Epithelial cell of proximal tubule (primary cell): Measurements from ENCODE around the gene ZNF845. TPM values are rescaled to one million over a fixed set of nuclear protein-coding genes. Genes with fewer than 3 reads are reported as not detected.
A peak's percentile ranks its signal among the peaks of the same experiment; 100 is the strongest.
"Not testable (repeated sequence)": the region's sequence is repeated elsewhere in the genome, so short reads cannot be mapped to it uniquely, and the experiment has no call there.

Experiments
- DNase-seq: peaks from one replicate; pipeline ENCODE4 v3.0.0-alpha.2; 2011; ENCODE audit warnings: low read depth
- H3K4me3 ChIP-seq: 2 replicates; pipeline ENCODE4 v1.5.1; 2011; ENCODE audit warnings: low read depth, mild to moderate bottlenecking, low read length
- total RNA-seq: library from RNA; depleted of rRNA; stranded (reverse); fragments of >200 nt; gene quantifications from 2 replicates; pipeline ENCODE4 v1.2.3, GENCODE V29; 2015
- TF ChIP-seq, protein P1 (sequence below): conservative IDR thresholded peaks from 2 replicates; pipeline ENCODE4 v1.5.1; 2012; ENCODE audit warnings: low read depth, mild to moderate bottlenecking, low read length

Gene ZNF845
- 4.5 and 4.6 TPM in 2 replicates for total RNA-seq

DNA sequence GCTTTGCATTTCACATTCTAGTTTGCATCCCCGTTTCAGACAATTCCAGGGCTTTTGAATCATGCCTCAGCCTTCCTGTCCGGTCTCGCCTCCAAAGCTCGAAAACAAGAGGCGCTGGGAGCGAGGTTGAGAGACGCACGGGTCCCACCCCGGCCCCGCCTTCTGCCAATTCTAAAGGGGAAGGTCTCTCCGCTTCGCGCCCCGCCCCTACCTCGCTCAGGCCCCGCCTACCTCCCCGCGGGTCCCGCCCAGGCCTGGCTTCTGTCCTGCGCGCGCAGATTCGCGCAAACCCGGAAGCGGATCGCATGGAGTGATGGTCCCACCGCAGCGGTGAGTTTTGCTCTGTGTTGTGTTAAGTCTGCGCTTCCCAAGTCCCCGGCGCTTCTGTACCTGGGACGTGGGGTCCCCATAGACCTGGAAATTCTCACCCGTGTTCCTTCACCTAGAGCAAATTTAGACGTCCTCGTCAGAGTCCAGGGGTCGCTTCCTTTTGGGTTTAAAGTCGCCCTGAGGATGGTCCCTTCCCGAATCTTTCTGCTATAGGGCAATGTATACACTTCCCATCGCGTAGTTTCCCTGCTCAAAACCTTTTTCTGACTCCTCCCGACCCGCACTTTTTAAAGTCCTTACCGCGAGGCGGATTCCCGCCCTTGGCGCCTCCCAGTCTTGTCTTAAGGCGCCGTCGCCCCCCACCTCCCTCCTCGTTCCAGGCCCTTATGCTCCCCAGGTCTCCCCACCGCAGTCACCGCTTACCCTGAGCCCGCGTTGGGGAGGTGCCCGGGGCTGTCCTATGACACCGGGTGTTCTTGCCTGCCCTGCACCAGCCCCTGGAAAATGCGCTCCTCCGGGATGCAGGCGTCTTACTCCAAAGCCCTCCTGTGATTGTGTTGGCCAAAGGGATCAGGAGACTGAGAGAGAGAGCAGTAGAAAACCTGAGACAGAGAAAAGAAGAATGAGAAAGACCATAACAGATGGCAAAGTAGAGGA, at the start of gene ZNF845:
ZNF845 (plus strand) TSS at position 287 of the 987 bp plus-strand sequence. CDS start 7,559 bp downstream, outside the sequence.
- DNase-seq = peak; percentile 50
- TF ChIP-seq, protein P1, sequence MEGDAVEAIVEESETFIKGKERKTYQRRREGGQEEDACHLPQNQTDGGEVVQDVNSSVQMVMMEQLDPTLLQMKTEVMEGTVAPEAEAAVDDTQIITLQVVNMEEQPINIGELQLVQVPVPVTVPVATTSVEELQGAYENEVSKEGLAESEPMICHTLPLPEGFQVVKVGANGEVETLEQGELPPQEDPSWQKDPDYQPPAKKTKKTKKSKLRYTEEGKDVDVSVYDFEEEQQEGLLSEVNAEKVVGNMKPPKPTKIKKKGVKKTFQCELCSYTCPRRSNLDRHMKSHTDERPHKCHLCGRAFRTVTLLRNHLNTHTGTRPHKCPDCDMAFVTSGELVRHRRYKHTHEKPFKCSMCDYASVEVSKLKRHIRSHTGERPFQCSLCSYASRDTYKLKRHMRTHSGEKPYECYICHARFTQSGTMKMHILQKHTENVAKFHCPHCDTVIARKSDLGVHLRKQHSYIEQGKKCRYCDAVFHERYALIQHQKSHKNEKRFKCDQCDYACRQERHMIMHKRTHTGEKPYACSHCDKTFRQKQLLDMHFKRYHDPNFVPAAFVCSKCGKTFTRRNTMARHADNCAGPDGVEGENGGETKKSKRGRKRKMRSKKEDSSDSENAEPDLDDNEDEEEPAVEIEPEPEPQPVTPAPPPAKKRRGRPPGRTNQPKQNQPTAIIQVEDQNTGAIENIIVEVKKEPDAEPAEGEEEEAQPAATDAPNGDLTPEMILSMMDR = no peak
- peak within 1 kb of the TSS; percentile 80 for H3K4me3 ChIP-seq

DNA sequence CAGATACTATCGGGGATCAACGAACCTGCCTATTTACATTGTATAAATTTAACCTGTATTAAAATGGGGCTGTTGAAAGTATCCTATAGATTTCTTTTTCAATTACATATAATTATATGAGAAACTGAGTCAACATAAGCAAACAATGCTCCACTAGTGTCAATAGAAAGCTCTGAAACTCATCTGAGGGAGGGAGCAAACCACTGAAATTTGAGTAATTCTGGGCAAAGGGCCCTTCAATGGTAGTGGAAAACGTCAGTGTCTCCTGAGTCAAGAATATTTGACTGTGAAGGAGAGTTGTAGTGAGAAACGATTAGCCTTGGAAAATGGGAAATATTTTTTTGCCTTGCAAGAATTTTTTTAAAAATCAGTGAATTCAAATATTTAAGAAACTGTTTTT, 48.5 kb upstream of the ZNF845 start:
- TF ChIP-seq, protein P1 = no peak
- no peak overlapping the region for H3K4me3 ChIP-seq
- no peak for DNase-seq

GRCh38 chr19:53290758-53291549, 42.6 kb upstream of the ZNF845 start:
- TF ChIP-seq, protein P1 = no peak
- DNase-seq = no peak
- H3K4me3 ChIP-seq = no peak overlapping the region

- DNase-seq = no peak
- H3K4me3 ChIP-seq = no peak overlapping the region
- TF ChIP-seq, protein P1 = no peak
These were observed 38.6 kb upstream of the ZNF845 start for GRCh38 chr19:53294786-53295441.

DNA sequence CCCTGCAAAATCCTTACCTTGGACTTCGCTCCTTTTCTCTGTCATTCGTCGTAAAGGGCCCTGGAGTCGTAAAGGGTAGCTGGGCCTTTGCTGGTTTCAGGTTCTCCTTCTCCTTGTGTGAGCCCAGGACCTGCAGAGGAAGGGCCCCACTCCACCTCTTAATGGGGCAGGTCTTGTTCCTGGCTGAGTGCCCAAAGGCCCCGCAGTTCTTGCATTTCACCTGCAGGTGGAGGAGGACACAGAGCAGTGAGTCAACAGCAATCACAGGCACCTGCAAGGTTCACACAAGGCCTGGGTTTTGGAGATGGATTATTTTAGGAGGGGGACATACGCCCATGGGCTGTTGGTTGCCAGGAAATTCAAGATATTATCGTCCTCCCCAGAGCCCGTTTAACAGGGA, 32.2 kb upstream of the ZNF845 start:
- not testable (repeated sequence) for DNase-seq

GRCh38 chr19:53308339-53308811, 25.2 kb upstream of the ZNF845 start:
- DNase-seq = no peak
- H3K4me3 ChIP-seq = no peak overlapping the region
- TF ChIP-seq, protein P1 = peak; percentile 23

More for the DNA sequence above, 32.2 kb upstream of the ZNF845 start:
- not testable (repeated sequence) for H3K4me3 ChIP-seq

GRCh38 chr19:53311044-53311443, 22.5 kb upstream of the ZNF845 start:
- DNase-seq = no peak

More at GRCh38 chr19:53311044-53311443, 22.5 kb upstream of the ZNF845 start:
- TF ChIP-seq, protein P1 = no peak
- no peak overlapping the region for H3K4me3 ChIP-seq
